H1 (cell line): ENCODE results near the gene GMPR. TPM values are rescaled to one million over a fixed set of nuclear protein-coding genes. Genes with fewer than 3 reads are reported as not detected.

Experiments used
- CTCF ChIA-PET: fragments of 300-600 bp; sonication (Branson Sonifier 250); formaldehyde crosslinking; loops from one replicate; lab custom pipeline; 2021; ENCODE audit not compliant: partially characterized antibody; lab: Charles Lee
- POLR2A ChIA-PET: fragments of 300-600 bp; sonication (Branson Sonifier 250); formaldehyde crosslinking; loops from one replicate; lab custom pipeline; 2021; ENCODE audit warnings: inconsistent platforms; ENCODE audit not compliant: partially characterized antibody; lab: Charles Lee
- DNase-seq, 2 experiments: peaks; one replicate each; pipeline versions ENCODE4 v3.0.0 to v3.0.0-alpha.2; 2010 to 2022; ENCODE audit warnings: low spot score in 2 of 2, low read depth in 1 of 2, mixed read lengths in 1 of 2
- FAIRE-seq: peaks from 2 replicates; lab custom pipeline; 2011; peaks lifted over from hg19 to GRCh38; lab: Jason Lieb, UNC
- H2AFZ ChIP-seq: 2 replicates; pipeline ENCODE4 v1.8.1; 2012; ENCODE audit warnings: low read length, inconsistent platforms
- H2AK5ac ChIP-seq: 2 replicates; pipeline ENCODE4 v1.6.1; 2013; ENCODE audit warnings: low read depth, low read length
- H2BK120ac ChIP-seq: replicated peaks from 2 replicates; pipeline ENCODE3; 2013; ENCODE audit warnings: low read depth, low read length, inconsistent platforms
- H2BK12ac ChIP-seq: 2 replicates; pipeline ENCODE4 v1.6.1; 2013; ENCODE audit warnings: low read depth, low read length
- H2BK15ac ChIP-seq: 2 replicates; pipeline ENCODE4 v1.6.1; 2013; ENCODE audit warnings: low read length
- H2BK20ac ChIP-seq: 2 replicates; pipeline ENCODE4 v1.6.1; 2013; ENCODE audit warnings: low read length
- H2BK5ac ChIP-seq: 2 replicates; pipeline ENCODE4 v1.6.1; 2013; ENCODE audit warnings: low read depth, low read length
- H3K14ac ChIP-seq: 2 replicates; pipeline ENCODE4 v1.6.1; 2013; ENCODE audit warnings: inconsistent platforms; ENCODE audit not compliant: insufficient read length
- H3K18ac ChIP-seq: 2 replicates; pipeline ENCODE4 v1.6.1; 2013; ENCODE audit warnings: low read length; ENCODE audit errors: extremely low read depth
- H3K23ac ChIP-seq: 2 replicates; pipeline ENCODE4 v1.6.1; 2013; ENCODE audit warnings: inconsistent platforms; ENCODE audit not compliant: insufficient read length
- H3K23me2 ChIP-seq: 2 replicates; pipeline ENCODE4 v1.6.1; 2013; ENCODE audit warnings: low read depth, low read length
- H3K27ac ChIP-seq: 2 replicates; pipeline ENCODE4 v1.6.1; 2011; ENCODE audit warnings: low read depth, low read length, inconsistent platforms
- H3K27me3 ChIP-seq, 4 experiments: replicated peaks in 1 of 4; 1 replicate in 1 of 4; 2 replicates in 3 of 4; pipeline versions ENCODE4 v1.6.1 to v1.8.1; 2011 to 2013; ENCODE audit warnings: low read length in 3 of 4, mild to moderate bottlenecking in 3 of 4, inconsistent platforms in 2 of 4, mixed read lengths in 2 of 4, moderate library complexity in 1 of 4; ENCODE audit not compliant: control insufficient read depth in 3 of 4, insufficient read depth in 3 of 4; ENCODE audit errors: extremely low read depth in 1 of 4
- H3K36me3 ChIP-seq, 4 experiments: 2 replicates each; pipeline versions ENCODE4 v1.6.1 to v1.8.1; 2011 to 2013; ENCODE audit warnings: mild to moderate bottlenecking in 4 of 4, low read length in 3 of 4, moderate library complexity in 2 of 4, control low read depth in 1 of 4, inconsistent platforms in 1 of 4; ENCODE audit not compliant: insufficient read depth in 4 of 4, control insufficient read depth in 2 of 4
- H3K4ac ChIP-seq: replicated peaks from 2 replicates; pipeline ENCODE3; 2013; ENCODE audit warnings: low read length, low read depth, mixed read lengths, inconsistent platforms; ENCODE audit not compliant: insufficient read length
- H3K4me1 ChIP-seq, 4 experiments: replicated peaks in 1 of 4; 1 replicate in 1 of 4; 2 replicates in 3 of 4; pipeline versions ENCODE4 v1.6.1 to v1.8.1; 2011 to 2013; ENCODE audit warnings: low read length in 3 of 4, inconsistent platforms in 2 of 4, mixed read lengths in 1 of 4; ENCODE audit not compliant: insufficient read depth in 4 of 4, control insufficient read depth in 3 of 4
- H3K4me2 ChIP-seq, 2 experiments: 2 replicates each; pipeline versions ENCODE4 v1.6.1 to v1.8.1; 2011 to 2013; ENCODE audit warnings: low read depth in 2 of 2, low read length in 2 of 2, control low read depth in 1 of 2, inconsistent platforms in 1 of 2, mild to moderate bottlenecking in 1 of 2; ENCODE audit not compliant: insufficient read depth in 1 of 2
- H3K4me3 ChIP-seq, 4 experiments: fragments of 200-600, 300-600 bp in 1 of 4; sonication (generic), shearing (Covaris generic), sonication (Bioruptor Twin) in 1 of 4; 2 replicates each; pipeline versions ENCODE4 v1.5.1 to v1.8.1; 2011 to 2016; ENCODE audit warnings: low read length in 4 of 4, low read depth in 3 of 4, control low read depth in 2 of 4, inconsistent platforms in 2 of 4, mild to moderate bottlenecking in 2 of 4, mixed read lengths in 1 of 4, moderate library complexity in 1 of 4; ENCODE audit not compliant: insufficient read depth in 2 of 4; ENCODE audit errors: extremely low read depth in 1 of 4
- H3K56ac ChIP-seq: replicated peaks from 2 replicates; pipeline ENCODE3; 2013; ENCODE audit warnings: low read depth, mild to moderate bottlenecking, mixed read lengths, low read length, inconsistent platforms; ENCODE audit not compliant: insufficient read length
- H3K79me1 ChIP-seq: 2 replicates; pipeline ENCODE4 v1.6.1; 2013; ENCODE audit warnings: low read depth, low read length, control low read depth
- H3K79me2 ChIP-seq, 2 experiments: 2 replicates each; pipeline versions ENCODE4 v1.6.1 to v1.8.1; 2012 to 2013; ENCODE audit warnings: low read length in 2 of 2, mild to moderate bottlenecking in 2 of 2, inconsistent platforms in 1 of 2; ENCODE audit not compliant: insufficient read depth in 2 of 2, control insufficient read depth in 1 of 2
- H3K9ac ChIP-seq, 4 experiments: replicated peaks in 1 of 4; 1 replicate in 1 of 4; 2 replicates in 3 of 4; pipeline versions ENCODE4 v1.6.1 to v1.8.1; 2011 to 2013; ENCODE audit warnings: low read depth in 3 of 4, low read length in 3 of 4, control low read depth in 2 of 4, mild to moderate bottlenecking in 2 of 4, moderate library complexity in 2 of 4, inconsistent platforms in 1 of 4; ENCODE audit errors: extremely low read depth in 1 of 4
- H3K9me3 ChIP-seq, 2 experiments: 2 replicates each; pipeline versions ENCODE4 v1.6.1 to v1.8.1; 2012 to 2013; ENCODE audit warnings: mild to moderate bottlenecking in 2 of 2, moderate library complexity in 2 of 2, control low read depth in 1 of 2, inconsistent platforms in 1 of 2, low read depth in 1 of 2, low read length in 1 of 2, mixed read lengths in 1 of 2; ENCODE audit not compliant: insufficient read depth in 2 of 2
- H4K20me1 ChIP-seq, 2 experiments: replicated peaks in 1 of 2; 2 replicates each; pipeline versions ENCODE3 to v1.8.1; 2011 to 2013; ENCODE audit warnings: inconsistent platforms in 2 of 2, low read length in 2 of 2, mild to moderate bottlenecking in 1 of 2; ENCODE audit not compliant: insufficient read depth in 2 of 2, control insufficient read depth in 1 of 2
- H4K5ac ChIP-seq: 2 replicates; pipeline ENCODE4 v1.6.1; 2013; ENCODE audit warnings: low read length, low read depth, mixed read lengths, inconsistent platforms; ENCODE audit not compliant: insufficient read length
- H4K8ac ChIP-seq: 2 replicates; pipeline ENCODE4 v1.8.0; 2013; ENCODE audit warnings: mild to moderate bottlenecking, moderate library complexity, low read length, inconsistent platforms; ENCODE audit not compliant: insufficient read depth; ENCODE audit errors: extremely low read depth
- H4K91ac ChIP-seq: replicated peaks from 2 replicates; pipeline ENCODE3; 2013; ENCODE audit warnings: low read length, mixed read lengths, inconsistent platforms; ENCODE audit not compliant: insufficient read length
- CTCF ChIP-seq, 3 experiments: IDR thresholded peaks; 1 replicate in 2 of 3; 2 replicates in 1 of 3; pipeline versions ENCODE4 v1.5.1 to v1.6.1; 2011; ENCODE audit warnings: low read length in 3 of 3, mild to moderate bottlenecking in 3 of 3, inconsistent platforms in 2 of 3, low read depth in 1 of 3, moderate library complexity in 1 of 3; ENCODE audit not compliant: insufficient read depth in 1 of 3; ENCODE audit errors: control extremely low read depth in 1 of 3
- HDAC2 ChIP-seq, 2 experiments: fragments of 300-600 bp in 1 of 2; sonication (generic) in 1 of 2; IDR thresholded peaks; 2 replicates each; pipeline ENCODE4 v1.6.1; 2011 to 2012; ENCODE audit warnings: low read depth in 2 of 2, low read length in 2 of 2, mild to moderate bottlenecking in 2 of 2, moderate library complexity in 2 of 2, borderline replicate concordance in 1 of 2, inconsistent platforms in 1 of 2
- RAD21 ChIP-seq, 2 experiments: IDR thresholded peaks in 1 of 2; conservative IDR thresholded peaks in 1 of 2; 2 replicates each; pipeline ENCODE4 v1.6.1; 2011; ENCODE audit warnings: low read depth in 2 of 2, low read length in 2 of 2, improper control_type of control experiment in 1 of 2, inconsistent platforms in 1 of 2, mild to moderate bottlenecking in 1 of 2, moderate library complexity in 1 of 2
- TAF7 ChIP-seq: optimal IDR thresholded peaks from 2 replicates; pipeline ENCODE3; 2011; ENCODE audit warnings: low read depth, mild to moderate bottlenecking, inconsistent platforms, low read length, moderate library complexity, borderline replicate concordance
- WGBS, 2 experiments: shearing (Covaris generic) in 1 of 2; methylation state at CpG; one replicate each; pipeline versions ENCODE4 v1.1.6 to v1.1.7; 2013 to 2015; ENCODE audit warnings: low lambda C conversion rate in 2 of 2, mixed read lengths in 2 of 2, inconsistent platforms in 1 of 2, low coverage in 1 of 2, missing lambda C conversion rate in 1 of 2; ENCODE audit not compliant: insufficient replicate concordance in 2 of 2, insufficient coverage in 1 of 2, insufficient read length in 1 of 2; ENCODE audit errors: extremely low coverage in 1 of 2, missing lambda C conversion rate in 1 of 2; 5-methylcytosine and 5-hydroxymethylcytosine counted together
- polyA plus RNA-seq, 7 experiments: library from polyadenylated mRNA; depleted of rRNA in 3 of 7; stranded (reverse) in 5 of 7; unstranded in 2 of 7; fragments of >200 nt in 5 of 7; fragments of 200-250 nt in 2 of 7; gene quantifications; 1 replicate in 5 of 7; 2 replicates in 1 of 7; 4 replicates in 1 of 7; pipeline versions ENCODE4 v1.2.1 to v1.2.3, GENCODE V29; 2011 to 2013; ENCODE audit warnings: missing spikeins in 2 of 7, mixed read lengths in 2 of 7
- total RNA-seq: library from RNA; stranded (reverse); fragmentation: NEBNext Ultra II Directional; extraction: Animal tissue kit (Norgen Biotek cat#: 25700); gene quantifications from 2 replicates; pipeline ENCODE4 v1.2.1, GENCODE V29; 2021

The GMPR gene
- total and polyA plus RNA-seq, 2 of the 8 experiments (the other 6 are each of a cell fraction or from before 2014, with no cell fraction given), result 0.99 to 1.2 TPM

- Histone ChIP-seq H3K4ac (no peak overlapping the region), H3K9me3 (no peaks in the 10 kb centered on the region), H4K20me1 (no peaks in the 10 kb centered on the region), H2BK12ac (no peak overlapping the region), H3K4me2 (peak overlapping the region in 1 of 2 experiments; percentile 15; a peak in 1 of 4 replicates)
- no peak for DNase-seq
- TF ChIP-seq TAF7, result no peak
- TF ChIP-seq CTCF (IDR thresholded peaks at IDR 0.05; ENCODE audit: control extremely low read depth in 1 of 3, insufficient read depth in 1 of 3, low read depth in 1 of 3, low read length in 3 of 3), result peak in 2 of 3 experiments; percentile 54 to 55; a peak in 3 of 4 replicates
- 0 out of 4 replicates have a peak, but pooled peaks of 1 of the 2 experiments have one; percentile 12 for TF ChIP-seq HDAC2 (IDR thresholded peaks at IDR 0.05; ENCODE audit: borderline replicate concordance in 1 of 2, low read depth in 2 of 2, low read length in 2 of 2)
- peak; percentile 16 to 28; a peak in 3 of 4 replicates for TF ChIP-seq RAD21 (IDR thresholded peaks at IDR 0.05 in 1 of 2, conservative IDR thresholded peaks at IDR 0.05 in 1 of 2; ENCODE audit: low read depth in 2 of 2, low read length in 2 of 2)
- TF ChIP-seq, all 59 proteins: peak for 3
- Histone ChIP-seq H3K56ac (no peak overlapping the region), H3K23me2 (no peaks in the 10 kb centered on the region; the same call in 1 of the 2 replicates), H2BK5ac (no peak overlapping the region), H3K18ac (no peak overlapping the region), H3K14ac (no peak overlapping the region), H3K4me1 (peaks cover 4 to 11% (median 6%) of the 10 kb centered on the region in 4 experiments; a peak in 6 of 7 replicates), H2AK5ac (no peak overlapping the region), H4K8ac (no peak overlapping the region), H2BK15ac (no peak overlapping the region), H3K4me3 (no peak overlapping the region), H2AFZ (no peak overlapping the region), H3K27ac (no peak overlapping the region), H3K9ac (no peak overlapping the region), H3K79me1 (no peaks in the 10 kb centered on the region; the same call in 1 of the 2 replicates), H3K27me3 (no peaks in the 10 kb centered on the region), H3K79me2 (no peaks in the 10 kb centered on the region), H4K91ac (no peak overlapping the region), H4K5ac (no peak overlapping the region), H3K23ac (no peak overlapping the region), H3K36me3 (no peaks in the 10 kb centered on the region), H2BK20ac (no peak overlapping the region), H2BK120ac (no peak overlapping the region)
- ChIA-PET POLR2A (no interaction called here), CTCF (interaction anchor here (0.7 to 2.3 kb wide), 28 partner anchors 8 to 993 kb away, joined by 3 to 12 read pairs (median 4); no protein-coding TSS in a partner anchor)
- WGBS, 2 experiments, result 42% methylated on average over 7 of the region's 7 CpGs; no CpG with 5 or more reads in 1 of the 2 experiments
- FAIRE-seq, result no peak
Measured at GRCh38 chr6:16316741-16317251, 78.4 kb downstream of the GMPR start.
